VCaP (cell line): ENCODE measurements around the gene C1QTNF3.

ENCODE experiments used
- H3K27ac ChIP-seq: fragments of 450-650 bp; 2 replicates; pipeline ENCODE4 v1.5.1; 2017
- CTCF ChIP-seq: fragments of 450-650 bp; conservative IDR thresholded peaks from 2 replicates; pipeline ENCODE4 v1.5.1; 2017; ENCODE audit warnings: mild to moderate bottlenecking, moderate library complexity

C1QTNF3 gene

GRCh38 chr5:34053571-34054399 lies 10.8 kb upstream of the C1QTNF3 start:
- peak overlapping the region; percentile 76 for H3K27ac ChIP-seq
- TF ChIP-seq CTCF, result no peak

- H3K27ac ChIP-seq, result peak overlapping the region; percentile 76
- TF ChIP-seq CTCF, result no peak
Measured at GRCh38 chr5:34053133-34053532, 10.1 kb upstream of the C1QTNF3 start.

GRCh38 chr5:34051374-34051980 lies 8.5 kb upstream of the C1QTNF3 start:
- TF ChIP-seq CTCF, result no peak
- H3K27ac ChIP-seq, result peak overlapping the region; percentile 76

GRCh38 chr5:34047774-34048572 lies 5.0 kb upstream of the C1QTNF3 start:
- no peak overlapping the region for H3K27ac ChIP-seq
- TF ChIP-seq CTCF, result no peak

GRCh38 chr5:34047143-34047542 lies 4.1 kb upstream of the C1QTNF3 start:
- no peak for TF ChIP-seq CTCF
- no peak overlapping the region for H3K27ac ChIP-seq

GRCh38 chr5:34045996-34046395 lies 3.0 kb upstream of the C1QTNF3 start:
- no peak overlapping the region for H3K27ac ChIP-seq
- no peak for TF ChIP-seq CTCF

- TF ChIP-seq CTCF, result no peak
- no peak overlapping the region for H3K27ac ChIP-seq
Measured at GRCh38 chr5:34045023-34045422, 2.0 kb upstream of the C1QTNF3 start.
